H9 (cell line): Measurements from ENCODE around the gene BIRC6. TPM values are rescaled to one million over a fixed set of nuclear protein-coding genes. Genes with fewer than 3 reads are reported as not detected.

Source experiments
- DNase-seq: peaks from one replicate; pipeline ENCODE4 v3.0.0-alpha.2; 2017
- H2AFZ ChIP-seq: one replicate; pipeline ENCODE4 v1.6.1; 2013; ENCODE audit warnings: mild to moderate bottlenecking, low read length, control low read depth, moderate library complexity
- H2AK5ac ChIP-seq: 2 replicates; pipeline ENCODE4 v1.6.1; 2013; ENCODE audit warnings: low read length, control low read depth, mixed read lengths; ENCODE audit not compliant: insufficient read length
- H2BK120ac ChIP-seq: one replicate; pipeline ENCODE4 v1.6.1; 2013; ENCODE audit warnings: low read depth, mild to moderate bottlenecking, low read length, control low read depth, inconsistent platforms; ENCODE audit not compliant: poor library complexity, severe bottlenecking
- H2BK12ac ChIP-seq: 2 replicates; pipeline ENCODE4 v1.6.1; 2013; ENCODE audit warnings: low read length, control low read depth, mixed read lengths, low read depth; ENCODE audit not compliant: insufficient read length
- H2BK15ac ChIP-seq: 2 replicates; pipeline ENCODE4 v1.6.1; 2013; ENCODE audit warnings: low read depth, low read length, control low read depth
- H2BK20ac ChIP-seq: one replicate; pipeline ENCODE4 v1.6.1; 2013; ENCODE audit warnings: low read depth, mild to moderate bottlenecking, low read length, control low read depth, inconsistent platforms; ENCODE audit not compliant: poor library complexity, severe bottlenecking
- H2BK5ac ChIP-seq: 2 replicates; pipeline ENCODE4 v1.6.1; 2013; ENCODE audit warnings: low read length, control low read depth, mixed read lengths; ENCODE audit not compliant: insufficient read length
- H3K14ac ChIP-seq: 2 replicates; pipeline ENCODE4 v1.6.1; 2013; ENCODE audit warnings: low read length, control low read depth; ENCODE audit not compliant: insufficient read depth
- H3K18ac ChIP-seq: 2 replicates; pipeline ENCODE4 v1.6.1; 2013; ENCODE audit warnings: low read depth, mild to moderate bottlenecking, mixed read lengths, low read length, control low read depth; ENCODE audit not compliant: insufficient read length
- H3K23ac ChIP-seq: 2 replicates; pipeline ENCODE4 v1.6.1; 2013; ENCODE audit warnings: low read length, control low read depth, mixed read lengths, low read depth; ENCODE audit not compliant: insufficient read length
- H3K23me2 ChIP-seq: 2 replicates; pipeline ENCODE4 v1.6.1; 2013; ENCODE audit warnings: low read depth, mild to moderate bottlenecking, mixed read lengths, low read length, control low read depth; ENCODE audit not compliant: insufficient read length, poor library complexity, severe bottlenecking
- H3K27ac ChIP-seq: 2 replicates; pipeline ENCODE4 v1.5.1; 2013; ENCODE audit warnings: low read length, control low read depth, mixed read lengths, low read depth; ENCODE audit not compliant: insufficient read length
- H3K27me3 ChIP-seq: 2 replicates; pipeline ENCODE4 v1.6.1; 2013; ENCODE audit warnings: low read length, control low read depth, inconsistent platforms; ENCODE audit not compliant: insufficient read depth
- H3K4ac ChIP-seq: 2 replicates; pipeline ENCODE4 v1.6.1; 2013; ENCODE audit warnings: low read depth, mild to moderate bottlenecking, control low read depth, inconsistent platforms, low read length, moderate library complexity
- H3K4me1 ChIP-seq: 2 replicates; pipeline ENCODE4 v1.6.1; 2013; ENCODE audit warnings: low read length, control low read depth, inconsistent platforms; ENCODE audit not compliant: insufficient read depth
- H3K4me2 ChIP-seq: 2 replicates; pipeline ENCODE4 v1.6.1; 2013; ENCODE audit warnings: low read length, control low read depth, mixed read lengths; ENCODE audit not compliant: insufficient read length, insufficient read depth
- H3K56ac ChIP-seq: 2 replicates; pipeline ENCODE4 v1.6.1; 2013; ENCODE audit warnings: low read depth, mild to moderate bottlenecking, mixed read lengths, low read length, control low read depth; ENCODE audit not compliant: insufficient read length
- H3K79me1 ChIP-seq: 2 replicates; pipeline ENCODE4 v1.6.1; 2013; ENCODE audit warnings: low read depth, mild to moderate bottlenecking, moderate library complexity, low read length, control low read depth, inconsistent platforms; ENCODE audit not compliant: insufficient read depth, poor library complexity, severe bottlenecking
- H3K79me2 ChIP-seq: 2 replicates; pipeline ENCODE4 v1.6.1; 2013; ENCODE audit warnings: low read length, control low read depth, inconsistent platforms; ENCODE audit not compliant: insufficient read depth
- H3K9ac ChIP-seq: 2 replicates; pipeline ENCODE4 v1.6.1; 2013; ENCODE audit warnings: low read length, control low read depth, mixed read lengths; ENCODE audit not compliant: insufficient read length; ENCODE audit errors: extremely low read depth
- H3K9me3 ChIP-seq: one replicate; pipeline ENCODE4 v1.6.1; 2013; ENCODE audit warnings: low read depth, low read length, inconsistent platforms; ENCODE audit not compliant: control insufficient read depth
- H3T11ph ChIP-seq: one replicate; pipeline ENCODE4 v1.6.1; 2013; ENCODE audit warnings: mild to moderate bottlenecking, low read length, control low read depth, inconsistent platforms
- H4K20me1 ChIP-seq: one replicate; pipeline ENCODE4 v1.6.1; 2013; ENCODE audit not compliant: control insufficient read depth, insufficient read length, insufficient read depth
- H4K5ac ChIP-seq: 2 replicates; pipeline ENCODE4 v1.6.1; 2013; ENCODE audit warnings: low read depth, mild to moderate bottlenecking, mixed read lengths, low read length, control low read depth; ENCODE audit not compliant: insufficient read length
- H4K8ac ChIP-seq: replicated peaks from 2 replicates; pipeline ENCODE4 v1.6.1; 2013; ENCODE audit warnings: low read length, control low read depth, mixed read lengths, low read depth; ENCODE audit not compliant: insufficient read length
- H4K91ac ChIP-seq: 2 replicates; pipeline ENCODE4 v1.6.1; 2013; ENCODE audit warnings: low read depth, mild to moderate bottlenecking, moderate library complexity, mixed read lengths, low read length, control low read depth; ENCODE audit not compliant: insufficient read length
- H3K27ac Mint-ChIP-seq, 3 experiments: 2 replicates in 2 of 3; 3 replicates in 1 of 3; pipeline ENCODE4 v1.8.0; 2020 to 2021; ENCODE audit warnings: mixed read lengths in 3 of 3, mild to moderate bottlenecking in 1 of 3, moderate library complexity in 1 of 3
- H3K27me3 Mint-ChIP-seq: 2 replicates; pipeline ENCODE4 v1.8.0; 2021; ENCODE audit warnings: low read depth, mild to moderate bottlenecking, moderate library complexity, mixed read lengths
- H3K36me3 Mint-ChIP-seq, 3 experiments: 2 replicates in 2 of 3; 3 replicates in 1 of 3; pipeline ENCODE4 v1.8.0; 2020 to 2021; ENCODE audit warnings: low read depth in 3 of 3, mixed read lengths in 3 of 3; ENCODE audit not compliant: insufficient read depth in 1 of 3
- H3K4me1 Mint-ChIP-seq, 2 experiments: 2 replicates each; pipeline ENCODE4 v1.8.0; 2020; ENCODE audit warnings: mixed read lengths in 2 of 2
- H3K4me3 Mint-ChIP-seq, 2 experiments: 2 replicates in 1 of 2; 3 replicates in 1 of 2; pipeline ENCODE4 v1.8.0; 2020 to 2021; ENCODE audit warnings: mild to moderate bottlenecking in 2 of 2, mixed read lengths in 2 of 2, moderate library complexity in 1 of 2
- H3K9me3 Mint-ChIP-seq, 2 experiments: 2 replicates in 1 of 2; 3 replicates in 1 of 2; pipeline ENCODE4 v1.8.0; 2020; ENCODE audit warnings: mild to moderate bottlenecking in 2 of 2, mixed read lengths in 2 of 2, moderate library complexity in 1 of 2
- WGBS: extraction: QIAGEN DNeasy Blood & Tissue Kit; methylation state at CpG from one replicate; pipeline ENCODE4 v1.1.7; 2013; ENCODE audit warnings: missing lambda C conversion rate, low lambda C conversion rate, mixed read lengths; ENCODE audit not compliant: insufficient read length; ENCODE audit errors: extremely low coverage; 5-methylcytosine and 5-hydroxymethylcytosine counted together
- total RNA-seq: library from RNA; stranded (reverse); gene quantifications from 2 replicates; pipeline ENCODE4 v1.2.1, GENCODE V29; 2021
- TF ChIP-seq, protein P1 (sequence below): fragments of 200-600 bp; sonication (generic); conservative IDR thresholded peaks from 3 replicates; pipeline ENCODE4 v1.8.0; 2021; ENCODE audit warnings: antibody characterized with exemption, mild to moderate bottlenecking

The BIRC6 gene
- total RNA-seq, 1 experiment from 2014 or later, result 78.8 TPM

DNA sequence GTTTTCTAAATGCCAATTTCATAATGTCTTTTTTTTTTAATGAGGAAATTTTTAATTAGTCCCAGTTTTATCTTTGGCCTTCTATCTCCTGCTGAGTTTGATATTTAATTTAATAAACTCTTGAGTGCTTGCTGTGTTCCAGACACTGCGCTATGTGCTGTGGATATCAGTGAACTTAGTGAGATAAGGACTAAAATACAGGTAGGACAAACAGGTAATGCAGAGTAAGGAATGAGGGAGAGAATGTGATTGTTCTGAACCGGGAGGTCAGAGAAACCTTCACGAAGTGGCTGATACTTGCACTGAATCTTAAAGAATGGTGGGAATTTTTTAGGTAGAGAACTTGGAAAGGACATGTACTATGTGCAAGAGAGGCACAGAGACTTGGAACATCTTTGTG lies 299.2 kb downstream of the BIRC6 start:
- Histone ChIP-seq H4K5ac (no peak overlapping the region), H2AFZ (no peak overlapping the region), H3K14ac (no peak overlapping the region), H4K91ac (no peak overlapping the region), H2BK15ac (no peak overlapping the region), H3K18ac (no peak overlapping the region), H3K56ac (no peak overlapping the region), H2BK5ac (no peak overlapping the region), H2BK20ac (no peak overlapping the region), H3K4ac (no peak overlapping the region), H3K4me2 (no peak overlapping the region), H3K79me2 (no peaks in the 10 kb centered on the region), H2BK120ac (no peak overlapping the region), H2BK12ac (no peak overlapping the region), H3T11ph (no peak overlapping the region), H4K20me1 (no peaks in the 10 kb centered on the region), H2AK5ac (no peak overlapping the region), H3K9me3 (no peaks in the 10 kb centered on the region), H4K8ac (no peak overlapping the region), H3K9ac (no peak overlapping the region), H3K79me1 (no peaks in the 10 kb centered on the region), H3K27ac (no peak overlapping the region), H3K23me2 (no peaks in the 10 kb centered on the region), H3K4me1 (no peaks in the 10 kb centered on the region), H3K23ac (no peak overlapping the region), H3K27me3 (no peaks in the 10 kb centered on the region)
- TF ChIP-seq, protein P1, sequence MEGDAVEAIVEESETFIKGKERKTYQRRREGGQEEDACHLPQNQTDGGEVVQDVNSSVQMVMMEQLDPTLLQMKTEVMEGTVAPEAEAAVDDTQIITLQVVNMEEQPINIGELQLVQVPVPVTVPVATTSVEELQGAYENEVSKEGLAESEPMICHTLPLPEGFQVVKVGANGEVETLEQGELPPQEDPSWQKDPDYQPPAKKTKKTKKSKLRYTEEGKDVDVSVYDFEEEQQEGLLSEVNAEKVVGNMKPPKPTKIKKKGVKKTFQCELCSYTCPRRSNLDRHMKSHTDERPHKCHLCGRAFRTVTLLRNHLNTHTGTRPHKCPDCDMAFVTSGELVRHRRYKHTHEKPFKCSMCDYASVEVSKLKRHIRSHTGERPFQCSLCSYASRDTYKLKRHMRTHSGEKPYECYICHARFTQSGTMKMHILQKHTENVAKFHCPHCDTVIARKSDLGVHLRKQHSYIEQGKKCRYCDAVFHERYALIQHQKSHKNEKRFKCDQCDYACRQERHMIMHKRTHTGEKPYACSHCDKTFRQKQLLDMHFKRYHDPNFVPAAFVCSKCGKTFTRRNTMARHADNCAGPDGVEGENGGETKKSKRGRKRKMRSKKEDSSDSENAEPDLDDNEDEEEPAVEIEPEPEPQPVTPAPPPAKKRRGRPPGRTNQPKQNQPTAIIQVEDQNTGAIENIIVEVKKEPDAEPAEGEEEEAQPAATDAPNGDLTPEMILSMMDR, result no peak
- no peaks in the 10 kb centered on the region for H3K9me3 Mint-ChIP-seq
- H3K4me1 Mint-ChIP-seq, result no peaks in the 10 kb centered on the region
- WGBS, result no CpG with 5 or more reads among the region's 3 CpGs
- peaks cover 5 to 29% (median 6%) of the 10 kb centered on the region in 3 experiments; a peak in 6 of 7 replicates for H3K36me3 Mint-ChIP-seq
- no peaks in the 10 kb centered on the region for H3K27me3 Mint-ChIP-seq
- DNase-seq, result no peak
- no peak overlapping the region for H3K27ac Mint-ChIP-seq
- no peak overlapping the region for H3K4me3 Mint-ChIP-seq
